ENCODE measurements around the gene C1QC.
A peak's percentile ranks its signal among the peaks of the same experiment; 100 is the strongest.

C1QC gene

GRCh38 chr1:22643381-22643780 is at the start of gene C1QC:
Gene C1QC (plus strand): TSS chr1:22643633. CDS start chr1:22644024, 391 bp downstream.
- peak; percentile 33 for DNase-seq (ENCODE audit: low spot score)

- no peak for DNase-seq (ENCODE audit: low spot score)
Measured at GRCh38 chr1:22594396-22594795, 49.0 kb upstream of the C1QC start.

- no peak for DNase-seq (ENCODE audit: low spot score)
Measured at GRCh38 chr1:22595108-22595507, 48.3 kb upstream of the C1QC start.

- DNase-seq (ENCODE audit: low spot score) = no peak
Measured at GRCh38 chr1:22597301-22597965, 46.0 kb upstream of the C1QC start.

- DNase-seq (ENCODE audit: low spot score) = no peak
Measured at GRCh38 chr1:22597996-22598395, 45.4 kb upstream of the C1QC start.

- DNase-seq (ENCODE audit: low spot score) = no peak
Measured at GRCh38 chr1:22598736-22599135, 44.7 kb upstream of the C1QC start.

GRCh38 chr1:22600071-22600816 is 43.2 kb upstream of the C1QC start:
- no peak for DNase-seq (ENCODE audit: low spot score)

- no peak for DNase-seq (ENCODE audit: low spot score)
Measured at GRCh38 chr1:22600817-22601605, 42.4 kb upstream of the C1QC start.

- DNase-seq (ENCODE audit: low spot score) = no peak
Measured at GRCh38 chr1:22601610-22602009, 41.8 kb upstream of the C1QC start.

GRCh38 chr1:22602060-22602740 is 41.2 kb upstream of the C1QC start:
- no peak for DNase-seq (ENCODE audit: low spot score)

GRCh38 chr1:22606161-22606560 is 37.3 kb upstream of the C1QC start:
- DNase-seq (ENCODE audit: low spot score) = no peak

- DNase-seq (ENCODE audit: low spot score) = no peak
Measured at GRCh38 chr1:22607154-22607553, 36.3 kb upstream of the C1QC start.

- DNase-seq (ENCODE audit: low spot score) = no peak
Measured at GRCh38 chr1:22608361-22608760, 35.1 kb upstream of the C1QC start.

GRCh38 chr1:22609291-22609690 is 34.1 kb upstream of the C1QC start:
- no peak for DNase-seq (ENCODE audit: low spot score)

GRCh38 chr1:22611530-22611947 is 31.9 kb upstream of the C1QC start:
- DNase-seq (ENCODE audit: low spot score) = no peak

- DNase-seq (ENCODE audit: low spot score) = no peak
Measured at GRCh38 chr1:22612671-22613571, 30.5 kb upstream of the C1QC start.

GRCh38 chr1:22613572-22613918 is 29.9 kb upstream of the C1QC start:
- no peak for DNase-seq (ENCODE audit: low spot score)

GRCh38 chr1:22613951-22614350 is 29.5 kb upstream of the C1QC start:
- no peak for DNase-seq (ENCODE audit: low spot score)

- DNase-seq (ENCODE audit: low spot score) = no peak
Measured at GRCh38 chr1:22615886-22616285, 27.5 kb upstream of the C1QC start.

GRCh38 chr1:22616571-22616970 is 26.9 kb upstream of the C1QC start:
- DNase-seq (ENCODE audit: low spot score) = no peak

GRCh38 chr1:22618056-22618455 is 25.4 kb upstream of the C1QC start:
- DNase-seq (ENCODE audit: low spot score) = no peak
